HG03342 (cell line): ENCODE data around the gene ARMC6.
"Not testable (repeated sequence)": the region's sequence is repeated elsewhere in the genome, so short reads cannot be mapped to it uniquely, and the experiment has no call there.

Source experiments
- ATAC-seq: cut with Tn5 transposase; IDR thresholded peaks from one replicate; pipeline ENCODE4 v1.9.1; 2021; ENCODE audit warnings: mild to moderate bottlenecking, moderate library complexity; ENCODE audit not compliant: unreplicated experiment

ARMC6 gene

DNA sequence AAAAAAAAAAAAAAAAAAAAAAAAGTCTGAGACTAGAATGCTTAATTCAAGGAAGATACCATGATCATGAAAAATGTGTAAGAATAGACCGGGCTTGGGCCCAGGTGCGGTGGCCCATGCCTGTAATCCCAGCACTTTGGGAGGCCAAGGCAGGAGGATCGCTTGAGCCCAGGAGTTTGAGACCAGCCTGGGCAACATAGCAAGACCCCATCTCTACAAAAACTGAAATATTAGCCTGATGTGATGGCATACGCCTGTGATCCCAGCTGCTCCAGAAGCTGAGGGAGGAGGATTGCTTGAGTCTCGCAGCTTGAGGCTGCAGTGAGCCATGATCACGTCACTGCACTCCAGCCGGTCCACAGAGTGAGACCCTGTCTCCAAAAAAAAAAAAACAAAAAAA is 73.5 kb downstream of the ARMC6 start:
- not testable (repeated sequence) for ATAC-seq

DNA sequence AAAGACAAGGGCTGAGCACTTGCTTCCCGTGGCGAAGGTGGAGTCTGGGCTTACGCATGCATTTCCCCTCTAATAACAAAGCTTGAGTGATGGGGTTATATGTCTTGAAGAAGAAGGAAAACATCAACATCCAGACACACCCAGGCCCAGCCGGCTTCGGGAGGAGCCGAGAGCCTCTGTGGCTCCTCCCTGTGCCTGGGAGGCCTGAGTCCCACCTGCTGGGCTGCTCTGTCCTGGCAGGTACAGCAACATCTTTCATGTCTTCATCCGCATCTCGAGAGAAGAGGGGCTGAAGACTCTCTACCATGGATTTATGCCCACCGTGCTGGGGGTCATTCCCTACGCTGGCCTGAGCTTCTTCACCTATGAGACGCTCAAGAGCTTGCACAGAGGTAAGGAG is 74.3 kb downstream of the ARMC6 start:
- ATAC-seq, result no peak
